ENCODE data around the gene DGKE.

DGKE gene

DNA sequence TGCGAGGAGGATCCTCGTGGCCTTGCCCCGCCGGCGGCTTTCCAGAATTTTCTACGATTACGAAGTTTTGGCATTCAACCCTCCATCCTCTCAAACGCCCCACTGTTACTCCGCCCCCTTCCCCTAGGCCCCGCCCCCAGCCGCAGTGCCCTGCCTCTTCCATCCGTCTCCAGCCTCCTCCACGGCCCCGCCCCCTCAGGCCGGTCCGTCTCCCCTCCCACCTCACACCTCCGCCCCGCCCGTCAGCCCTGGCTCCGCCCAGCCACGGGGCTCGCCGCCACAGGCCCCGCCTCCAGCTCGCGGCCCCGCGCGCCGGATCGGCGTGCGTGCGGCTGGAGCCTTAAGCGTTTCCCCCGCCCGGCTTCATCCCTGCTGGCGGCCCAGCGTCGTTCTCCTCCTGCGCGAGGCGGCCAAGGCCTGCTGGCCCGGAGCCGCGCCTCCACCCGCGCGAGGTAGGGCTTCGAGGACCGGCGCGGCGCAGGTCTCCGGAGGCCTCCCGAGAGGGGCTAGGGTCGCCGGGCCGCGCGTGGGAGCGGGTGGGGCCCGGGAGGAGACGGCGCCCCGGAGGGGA lies at the start of gene DGKE, which contains the start of gene C17orf67:
Gene DGKE, plus strand, starts transcription at position 343 of the 571 bp plus-strand sequence. CDS start 645 bp downstream, outside the sequence.
Gene C17orf67, minus strand, starts transcription at position 112 of the 571 bp plus-strand sequence. CDS start 18,110 bp downstream, outside the sequence.
- peak; percentile 92 for DNase-seq

- no peak for DNase-seq
These were observed 48.5 kb upstream of the DGKE start for GRCh38 chr17:56785405-56785804.

- DNase-seq, result no peak
These were observed 47.8 kb upstream of the DGKE start for GRCh38 chr17:56785997-56786680.

- peak; percentile 59 for DNase-seq
These were observed 46.9 kb upstream of the DGKE start for GRCh38 chr17:56786989-56787482.

DNA sequence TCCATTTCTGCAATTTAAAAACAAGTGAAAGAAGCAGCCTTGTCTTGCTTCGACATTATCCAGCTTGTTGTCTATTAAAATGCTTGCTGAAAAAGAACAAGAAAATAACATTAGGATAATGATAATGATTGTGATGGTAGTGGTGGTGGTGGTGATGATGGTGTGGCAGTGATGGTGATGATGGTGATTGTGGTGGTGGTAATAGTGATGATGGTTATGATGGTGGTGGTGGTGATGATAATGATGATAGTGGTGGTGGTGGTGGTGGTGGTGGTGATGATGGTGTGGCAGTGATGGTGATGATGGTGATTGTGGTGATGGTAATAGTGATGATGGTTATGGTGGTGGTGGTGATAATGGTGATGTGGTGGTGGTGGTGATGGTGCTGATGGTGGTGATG lies 41.7 kb upstream of the DGKE start:
- no peak for DNase-seq

- no peak for DNase-seq
These were observed 40.4 kb upstream of the DGKE start for GRCh38 chr17:56793531-56793930.

DNA sequence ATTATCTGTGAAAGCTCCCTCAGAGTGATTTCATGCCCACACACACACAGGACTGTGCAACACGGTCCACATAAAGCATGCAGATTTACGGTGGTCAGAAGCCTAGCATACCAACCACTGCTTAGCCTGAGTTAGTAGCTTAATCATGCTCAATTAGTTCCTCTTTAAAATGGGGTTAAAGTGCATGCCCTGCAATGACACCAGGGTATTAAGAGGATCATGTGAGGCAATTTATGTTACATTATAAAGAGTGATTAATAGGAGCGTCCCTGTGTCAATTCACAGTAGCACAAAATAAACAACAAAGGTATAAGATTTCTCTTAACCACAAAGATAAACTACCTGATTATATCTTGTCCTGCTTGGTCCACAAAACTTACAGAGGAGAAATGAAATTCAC lies 40.0 kb upstream of the DGKE start:
- no peak for DNase-seq

GRCh38 chr17:56795221-56795865 lies 38.6 kb upstream of the DGKE start:
- DNase-seq, result no peak

- no peak for DNase-seq
These were observed 37.4 kb upstream of the DGKE start for GRCh38 chr17:56796536-56796935.

GRCh38 chr17:56798916-56799315 lies 35.0 kb upstream of the DGKE start:
- no peak for DNase-seq

DNA sequence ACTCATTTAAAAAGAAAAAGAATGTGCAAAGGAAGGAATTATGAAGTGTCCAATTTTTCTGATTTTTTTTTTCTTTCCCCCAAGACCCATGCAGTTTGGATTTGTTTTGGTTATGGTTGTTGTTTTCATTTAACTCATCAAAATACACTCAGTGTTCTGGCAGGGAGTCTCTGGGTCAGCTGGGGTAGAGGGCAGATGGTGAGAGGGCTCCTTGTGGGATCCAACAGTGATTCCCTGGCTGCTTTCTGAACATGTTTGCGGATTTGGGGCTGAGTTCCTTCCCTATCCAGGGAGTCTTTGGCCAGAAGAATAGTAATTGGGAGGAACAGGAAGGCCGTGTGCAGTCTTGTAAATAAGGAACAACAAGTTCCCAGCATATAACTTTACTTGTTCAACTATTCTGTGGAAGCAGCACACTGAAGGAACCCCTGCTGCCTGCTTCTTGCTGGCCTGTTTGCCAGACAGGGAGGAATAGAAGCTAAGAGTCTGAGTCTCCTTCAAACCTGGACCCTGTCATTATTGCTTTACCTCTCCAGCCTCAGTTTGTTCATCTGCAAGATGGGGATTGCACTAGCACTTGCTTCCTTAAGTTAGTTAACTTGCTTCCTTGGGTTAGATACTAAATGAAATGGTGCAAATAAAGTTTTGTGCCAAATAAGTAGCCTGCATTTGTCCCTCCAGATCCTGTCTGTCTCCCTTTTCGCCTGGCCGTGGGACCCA lies 32.3 kb upstream of the DGKE start:
- no peak for DNase-seq

DNA sequence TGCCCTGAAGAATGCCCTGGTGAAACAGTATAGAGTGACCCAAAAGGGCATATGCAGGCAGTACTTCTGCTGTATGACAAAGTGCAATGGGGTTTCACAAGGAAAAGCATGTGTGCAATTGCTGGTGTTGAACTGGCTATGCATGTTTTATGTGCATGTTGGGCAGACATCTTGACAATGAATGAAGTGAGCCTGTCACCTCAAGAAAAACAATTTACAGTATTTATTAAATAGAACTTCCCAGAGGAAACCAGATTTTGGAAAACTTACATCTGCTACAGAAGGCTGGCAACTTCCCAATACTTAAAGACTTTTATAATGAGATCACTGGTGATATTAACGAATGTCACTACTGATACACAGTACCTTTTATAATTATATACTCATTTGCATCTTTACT lies 30.9 kb upstream of the DGKE start:
- DNase-seq, result no peak

DNA sequence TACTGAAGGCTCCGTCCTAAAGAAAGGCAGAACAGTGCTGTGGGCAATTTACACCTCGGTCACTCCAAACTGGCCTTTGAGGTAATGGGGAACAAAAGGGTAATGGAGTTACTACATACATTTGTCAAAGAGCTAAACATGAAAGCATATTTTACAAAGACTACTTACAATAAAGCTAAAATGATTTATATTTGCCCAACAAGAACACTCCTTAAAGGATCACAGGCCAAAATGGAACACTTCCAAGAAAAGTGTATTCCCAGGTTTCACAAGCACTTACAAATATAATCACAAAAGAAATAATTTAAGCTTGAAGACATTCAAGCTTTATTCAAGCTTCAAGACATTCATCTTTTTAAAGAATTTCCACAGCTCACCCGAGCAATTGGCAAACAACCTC lies 29.5 kb upstream of the DGKE start:
- DNase-seq, result no peak

DNA sequence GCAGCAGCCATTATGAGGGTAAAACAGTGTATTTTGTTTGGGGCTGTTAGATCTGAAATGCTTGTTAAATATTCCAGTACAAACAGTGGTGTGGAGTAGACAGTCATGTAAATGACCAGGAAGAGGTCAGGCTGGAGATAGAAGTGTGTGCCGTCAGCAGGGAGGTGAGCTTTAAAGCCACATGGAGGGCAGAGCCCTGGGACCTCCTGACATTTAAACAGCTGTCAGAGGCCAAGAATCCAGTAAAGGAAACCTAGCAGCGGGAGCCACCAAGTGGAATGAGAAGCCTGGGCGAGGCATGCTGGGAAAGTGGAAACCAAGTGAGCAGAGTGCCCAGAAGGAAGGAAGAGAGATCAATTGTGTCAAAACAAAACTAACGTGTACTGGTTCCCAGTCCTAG lies 27.0 kb upstream of the DGKE start:
- DNase-seq, result no peak

DNA sequence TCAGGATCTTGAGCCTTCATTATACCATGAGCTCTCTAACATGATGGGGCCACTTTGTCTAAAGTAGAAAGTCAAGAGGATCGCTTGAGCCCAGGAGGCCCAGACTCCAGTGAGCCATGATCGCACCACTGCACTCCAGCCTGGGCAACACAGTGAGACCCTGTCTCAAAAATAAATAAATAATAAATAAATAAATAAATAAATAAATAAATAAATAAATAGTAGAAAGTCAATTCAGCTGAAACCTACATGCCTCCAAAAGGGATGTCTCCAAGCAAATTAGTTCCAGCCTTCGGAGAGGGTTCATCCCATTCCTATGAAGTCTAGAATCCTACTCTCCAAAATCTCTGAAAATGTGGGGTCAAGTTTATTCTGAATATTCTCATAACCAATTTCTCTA lies 26.2 kb upstream of the DGKE start:
- no peak for DNase-seq

DNA sequence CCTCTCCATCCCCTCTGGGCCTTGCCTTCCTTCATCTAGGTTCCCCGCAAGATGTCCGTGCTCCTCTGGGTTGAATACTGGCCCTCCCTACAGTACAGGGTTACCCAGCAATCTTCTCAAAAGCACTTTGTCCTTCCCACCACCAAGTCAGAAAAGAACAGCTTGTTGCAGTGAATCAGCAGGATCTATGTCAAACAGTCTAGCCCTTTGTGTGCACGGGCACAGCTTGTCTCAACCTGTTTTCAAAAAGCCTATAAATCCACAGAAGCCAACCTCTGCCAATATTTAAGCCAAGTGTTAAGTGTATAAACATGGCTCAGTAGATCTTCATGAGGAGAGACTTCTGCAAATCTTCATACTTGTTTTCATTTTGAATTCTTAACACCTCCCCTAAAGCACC lies 25.4 kb upstream of the DGKE start:
- no peak for DNase-seq

- no peak for DNase-seq
These were observed 24.7 kb upstream of the DGKE start for GRCh38 chr17:56809106-56809819.

DNA sequence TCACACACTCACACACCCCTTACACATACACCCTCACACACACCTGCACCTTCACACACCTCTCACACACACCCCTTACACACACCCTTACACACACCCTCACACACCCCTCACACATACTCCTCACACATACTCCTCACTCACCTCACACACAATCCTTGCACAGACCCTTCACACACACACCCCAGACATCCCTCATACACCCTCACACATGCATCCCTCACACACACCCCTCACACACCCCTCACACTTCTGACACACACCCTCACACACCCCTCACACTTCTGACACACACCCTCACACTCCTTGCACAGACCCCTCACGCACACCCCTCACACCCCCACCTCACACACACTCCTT lies 24.2 kb upstream of the DGKE start:
- no peak for DNase-seq

- no peak for DNase-seq
These were observed 23.6 kb upstream of the DGKE start for GRCh38 chr17:56810343-56810742.

DNA sequence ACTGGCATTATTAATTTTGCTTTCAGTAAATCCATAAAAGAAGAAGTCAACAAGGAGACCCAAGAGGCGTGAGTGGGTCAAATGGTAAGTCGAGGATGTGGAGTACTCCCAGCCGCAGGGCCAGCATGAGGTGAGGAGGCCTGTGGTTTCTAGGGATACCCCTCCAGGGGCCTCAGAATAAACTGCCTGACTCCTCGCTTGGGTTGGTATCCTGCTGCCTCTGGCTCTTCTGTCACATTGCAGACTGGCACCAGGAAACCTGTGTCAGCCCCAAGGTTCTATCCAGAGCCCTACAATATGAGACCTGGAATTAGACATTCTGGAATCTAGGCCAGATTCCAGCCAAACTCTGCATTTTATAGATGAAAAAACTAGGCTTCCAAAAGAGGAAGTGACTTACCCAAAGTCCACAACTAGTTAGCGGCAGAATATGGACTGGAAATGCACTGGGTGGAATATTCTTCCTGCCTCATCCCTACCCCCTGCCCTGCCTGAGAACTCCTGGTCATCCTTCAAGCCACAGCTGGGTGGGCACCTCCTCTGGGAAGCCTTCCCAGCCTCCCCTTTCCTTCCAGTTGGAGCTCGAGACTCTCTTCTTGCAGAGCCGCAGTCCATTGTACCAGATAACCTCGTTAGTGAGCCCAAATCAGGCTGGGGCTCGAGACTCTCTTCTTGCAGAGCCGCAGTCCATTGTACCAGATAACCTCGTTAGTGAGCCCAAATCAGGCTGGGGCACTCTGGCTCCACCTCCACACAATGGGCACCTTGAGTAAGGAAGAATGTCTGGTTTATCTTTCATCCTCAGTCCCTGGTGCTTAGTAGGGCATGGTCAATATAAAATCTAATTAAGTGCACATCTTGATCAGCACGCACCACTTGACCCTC lies 22.8 kb upstream of the DGKE start:
- DNase-seq, result no peak

DNA sequence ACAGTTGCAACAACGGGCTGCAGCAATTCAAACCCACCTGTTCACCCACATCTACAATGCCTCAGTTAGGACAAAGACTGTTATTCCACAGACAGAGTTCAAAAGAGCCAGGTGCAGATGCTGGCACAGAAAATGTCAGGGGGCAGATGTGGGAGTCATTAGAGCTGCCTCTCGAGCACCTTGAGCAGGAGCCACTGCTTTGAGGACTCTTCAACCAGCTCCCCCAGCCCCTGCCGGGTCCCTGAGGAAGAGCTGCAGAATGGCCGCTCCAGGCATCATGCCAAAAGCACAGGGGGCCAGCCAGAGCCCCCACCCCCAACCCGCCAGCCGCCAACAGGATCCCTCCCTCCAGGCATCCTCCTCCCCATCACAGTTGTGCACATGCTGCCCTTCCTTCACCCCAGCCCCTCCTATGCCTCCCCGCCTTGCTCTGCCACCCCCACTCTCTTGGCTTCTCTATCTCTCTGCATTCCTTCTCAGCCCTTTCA lies 21.0 kb upstream of the DGKE start:
- DNase-seq, result no peak

- DNase-seq, result no peak
These were observed 18.2 kb upstream of the DGKE start for GRCh38 chr17:56815711-56816110.

All from KG1 (cell line).